Measurements from ENCODE around the gene FZR1.

DNA sequence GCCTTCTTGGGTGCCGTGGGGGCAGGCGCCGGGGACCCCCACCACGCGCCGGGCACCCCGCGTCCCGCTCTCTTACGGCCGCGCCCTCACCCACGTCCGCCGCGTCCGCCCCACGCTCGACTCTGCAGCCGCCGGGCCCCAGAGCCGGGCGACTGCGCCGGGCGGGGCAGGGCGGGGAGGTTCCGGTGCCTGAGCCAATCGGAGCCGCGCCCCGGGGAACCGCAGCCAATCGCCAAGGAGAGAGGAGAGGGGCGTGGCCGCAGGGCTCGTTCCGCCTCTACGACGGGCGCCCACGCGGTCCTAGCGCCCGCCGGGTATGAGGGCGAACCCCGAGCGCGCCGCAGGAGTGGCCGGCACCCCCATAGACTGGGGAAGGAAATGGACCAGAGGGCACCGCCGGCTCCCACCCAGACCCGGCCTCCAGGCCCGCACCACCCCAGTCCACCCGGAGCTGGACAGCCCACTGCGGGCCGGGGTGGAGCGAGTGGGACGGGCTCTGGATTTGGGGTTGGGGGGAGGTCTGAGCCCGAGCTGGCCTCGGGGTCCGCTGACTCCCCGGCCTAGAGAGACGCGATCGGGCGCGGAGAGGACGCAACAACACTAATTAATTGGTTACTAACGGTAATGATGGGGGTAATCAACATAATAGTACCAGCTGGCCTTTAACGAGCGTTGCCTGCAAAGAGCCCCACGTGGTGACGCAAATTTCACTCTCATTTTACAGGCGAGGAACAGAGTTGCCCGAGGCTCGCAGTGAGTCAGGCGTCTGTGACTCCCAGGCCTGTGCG lies 51.5 kb downstream of the FZR1 start, which contains the start of gene MFSD12:
- no peak for TF ChIP-seq EZH2 (IDR thresholded peaks at IDR 0.05; ENCODE audit: low read depth)
- TF ChIP-seq, protein P1, sequence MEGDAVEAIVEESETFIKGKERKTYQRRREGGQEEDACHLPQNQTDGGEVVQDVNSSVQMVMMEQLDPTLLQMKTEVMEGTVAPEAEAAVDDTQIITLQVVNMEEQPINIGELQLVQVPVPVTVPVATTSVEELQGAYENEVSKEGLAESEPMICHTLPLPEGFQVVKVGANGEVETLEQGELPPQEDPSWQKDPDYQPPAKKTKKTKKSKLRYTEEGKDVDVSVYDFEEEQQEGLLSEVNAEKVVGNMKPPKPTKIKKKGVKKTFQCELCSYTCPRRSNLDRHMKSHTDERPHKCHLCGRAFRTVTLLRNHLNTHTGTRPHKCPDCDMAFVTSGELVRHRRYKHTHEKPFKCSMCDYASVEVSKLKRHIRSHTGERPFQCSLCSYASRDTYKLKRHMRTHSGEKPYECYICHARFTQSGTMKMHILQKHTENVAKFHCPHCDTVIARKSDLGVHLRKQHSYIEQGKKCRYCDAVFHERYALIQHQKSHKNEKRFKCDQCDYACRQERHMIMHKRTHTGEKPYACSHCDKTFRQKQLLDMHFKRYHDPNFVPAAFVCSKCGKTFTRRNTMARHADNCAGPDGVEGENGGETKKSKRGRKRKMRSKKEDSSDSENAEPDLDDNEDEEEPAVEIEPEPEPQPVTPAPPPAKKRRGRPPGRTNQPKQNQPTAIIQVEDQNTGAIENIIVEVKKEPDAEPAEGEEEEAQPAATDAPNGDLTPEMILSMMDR (conservative IDR thresholded peaks at IDR 0.05): no peak
